T-helper 22 cell (primary cell): ENCODE measurements around the gene MCF2L2.

Experiments
- DNase-seq: peaks from one replicate; pipeline ENCODE4 v3.0.0-alpha.2; 2020; ENCODE audit warnings: low read depth

The MCF2L2 gene

DNA sequence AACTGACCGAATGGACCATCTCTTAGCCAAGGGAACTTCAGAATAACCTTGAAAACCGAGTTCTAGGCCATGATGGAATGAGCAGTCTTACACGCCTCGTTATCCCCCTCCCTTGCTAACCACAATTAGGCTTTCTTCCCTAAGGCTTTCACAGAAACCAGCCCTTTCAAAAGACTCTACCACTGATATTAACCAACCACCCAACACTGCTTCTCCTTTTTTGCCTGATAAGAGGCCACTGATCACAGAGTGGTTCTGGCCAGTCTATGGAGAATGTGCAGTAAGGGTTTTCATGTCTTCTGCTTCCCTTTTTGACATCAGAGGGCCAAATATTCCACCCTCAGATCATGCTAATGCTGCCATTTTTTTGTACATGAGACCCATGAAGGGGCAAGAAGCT is 59.3 kb downstream of the MCF2L2 start:
- no peak for DNase-seq

DNA sequence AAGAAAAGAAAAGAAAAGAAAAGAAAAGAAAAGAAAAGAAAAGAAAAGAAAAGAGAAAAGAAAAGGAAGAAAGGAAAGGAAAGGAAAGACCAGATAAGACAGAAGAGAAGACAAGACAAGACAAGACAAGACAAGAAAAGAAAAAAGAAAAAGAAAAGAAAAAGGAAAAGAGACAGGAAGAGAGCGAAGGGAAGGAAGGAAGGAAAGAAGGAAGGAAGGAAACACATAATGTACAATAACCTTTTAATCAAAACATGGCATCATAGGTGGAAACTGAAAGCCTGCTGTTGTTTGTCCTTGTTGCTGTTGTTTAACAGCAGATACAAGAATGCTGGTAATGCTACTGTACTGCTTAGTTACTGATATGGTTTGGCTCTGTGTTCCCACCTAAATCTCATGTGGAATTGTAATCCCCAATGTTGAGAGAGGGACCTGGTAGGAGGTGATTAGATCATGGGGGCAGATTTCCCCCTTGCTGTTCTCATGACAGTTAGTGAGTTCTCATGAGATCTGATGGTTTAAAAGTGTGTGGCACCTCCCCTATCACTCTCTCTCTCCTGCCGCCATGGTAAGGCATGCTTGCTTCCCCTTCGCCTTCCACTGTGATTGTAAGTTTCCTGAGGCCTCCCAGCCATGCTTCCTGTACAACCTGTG is 67.3 kb downstream of the MCF2L2 start:
- no peak for DNase-seq

DNA sequence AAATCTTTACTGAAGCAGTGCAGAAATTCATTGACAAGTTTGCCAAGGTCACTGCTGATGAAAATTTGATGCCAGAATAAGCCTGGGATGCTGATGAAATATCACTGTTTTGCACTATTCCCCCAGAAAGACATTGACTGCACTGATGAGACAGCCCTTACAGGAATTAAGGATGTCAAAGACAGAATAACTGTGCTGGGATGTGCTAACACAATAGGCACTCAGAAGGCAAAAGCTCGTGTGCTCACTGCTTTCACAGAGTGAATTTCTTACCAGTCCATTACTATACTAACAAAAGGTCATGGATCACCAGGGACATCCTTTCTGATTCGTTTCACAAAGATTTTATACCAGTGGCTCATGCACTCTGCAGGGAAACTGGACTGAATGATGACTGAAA is 69.4 kb downstream of the MCF2L2 start:
- DNase-seq: no peak

DNA sequence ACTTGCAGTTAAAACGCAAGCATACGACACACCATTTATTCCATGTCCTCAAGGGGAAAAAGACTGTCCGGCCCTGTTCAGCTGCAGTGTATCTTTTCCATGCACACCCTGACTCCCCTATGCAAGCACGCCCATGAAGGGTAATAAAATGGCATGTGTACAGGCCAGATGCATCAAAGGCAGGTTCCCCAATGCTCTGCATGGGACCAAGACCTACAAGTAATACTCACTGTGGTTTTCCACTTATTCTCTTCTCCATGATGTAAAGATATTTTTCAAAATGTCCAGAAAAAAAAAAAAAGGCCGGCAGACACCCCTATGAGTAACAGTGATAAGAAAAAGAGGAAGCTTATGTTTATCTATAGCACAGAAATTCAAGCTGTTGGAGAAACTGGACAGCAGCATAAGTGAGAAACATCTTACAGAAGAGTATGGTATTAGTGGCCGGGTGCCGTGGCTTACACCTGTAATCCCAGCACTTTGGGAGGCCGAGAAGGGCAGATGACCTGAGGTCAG is 70.8 kb downstream of the MCF2L2 start:
- no peak for DNase-seq

DNA sequence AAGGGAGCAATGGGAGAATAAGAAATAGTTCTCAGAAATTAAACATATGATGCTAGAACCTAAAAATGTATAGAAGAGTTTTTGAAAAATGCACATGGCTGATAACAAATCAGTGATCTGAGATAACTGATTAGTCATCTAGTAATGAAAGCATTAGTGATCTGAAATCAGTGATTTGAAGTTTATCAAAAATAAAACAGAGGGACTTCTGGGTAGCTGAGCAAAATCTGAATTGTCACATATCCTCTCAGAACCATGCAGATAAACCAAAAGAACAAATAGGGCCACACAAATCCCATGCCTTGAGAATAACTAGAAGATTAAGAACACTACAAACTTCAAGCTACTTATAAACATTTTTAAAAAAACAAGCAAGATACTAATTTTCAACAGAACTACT is 71.5 kb downstream of the MCF2L2 start:
- no peak for DNase-seq

DNA sequence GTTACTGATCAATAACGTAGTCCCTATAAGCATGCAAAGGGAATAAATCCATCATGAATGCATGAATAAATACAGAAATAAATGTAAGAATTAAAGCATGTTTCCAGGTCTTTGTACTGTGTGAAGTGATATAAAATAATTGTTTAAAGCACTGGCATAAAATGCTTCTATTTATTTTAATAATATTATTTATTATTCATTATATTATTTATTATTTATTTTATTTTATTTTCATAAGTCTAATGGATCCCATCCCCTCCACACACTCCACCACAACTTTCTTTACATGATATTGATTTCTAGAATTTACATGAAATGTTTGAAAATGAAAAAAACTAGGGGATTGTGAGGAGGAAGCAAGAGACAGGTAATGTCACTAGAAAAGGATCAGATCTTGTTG is 73.5 kb downstream of the MCF2L2 start:
- no peak for DNase-seq

DNA sequence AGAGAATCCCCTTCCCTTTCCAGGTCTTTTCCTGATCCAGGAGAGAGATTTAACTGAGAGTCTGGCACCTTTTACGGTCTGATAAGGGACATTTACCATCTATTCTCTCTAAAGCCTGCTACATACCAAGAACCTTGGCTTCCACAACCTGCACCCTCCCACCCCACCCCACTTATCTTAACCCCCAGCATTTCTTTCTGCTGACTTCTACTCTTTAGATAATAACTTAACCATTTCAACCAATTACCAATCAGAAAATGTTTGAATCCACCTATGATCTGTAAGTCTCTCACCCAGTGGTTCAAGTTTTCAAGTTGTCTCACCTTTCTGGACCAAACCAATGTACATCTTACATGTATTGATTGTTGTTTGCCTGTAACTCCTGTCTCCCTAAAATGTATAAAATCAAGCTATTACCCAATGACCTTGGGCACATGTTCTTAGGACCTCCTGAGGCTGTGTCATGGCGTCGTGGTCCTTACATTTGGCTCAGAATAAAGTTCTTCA is 74.0 kb downstream of the MCF2L2 start:
- DNase-seq: no peak

DNA sequence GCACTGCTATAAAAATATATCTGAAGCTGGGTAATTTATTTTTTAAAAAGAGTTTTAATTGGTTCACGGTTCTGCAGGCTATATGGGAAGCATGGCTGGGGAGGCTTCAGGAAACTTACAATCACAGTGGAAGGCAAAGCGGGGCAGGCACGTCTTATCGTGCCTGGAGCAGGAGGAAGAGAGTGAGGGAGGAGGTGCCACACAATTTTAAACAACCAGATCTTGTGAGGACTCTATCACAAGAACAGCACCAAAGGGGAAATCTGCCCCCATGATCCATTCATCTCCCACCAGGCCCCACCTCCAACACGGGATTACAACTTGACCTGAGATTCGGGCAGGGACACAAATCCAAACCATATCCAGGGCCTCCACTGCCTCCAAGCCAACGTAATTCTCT is 75.0 kb downstream of the MCF2L2 start:
- no peak for DNase-seq

DNA sequence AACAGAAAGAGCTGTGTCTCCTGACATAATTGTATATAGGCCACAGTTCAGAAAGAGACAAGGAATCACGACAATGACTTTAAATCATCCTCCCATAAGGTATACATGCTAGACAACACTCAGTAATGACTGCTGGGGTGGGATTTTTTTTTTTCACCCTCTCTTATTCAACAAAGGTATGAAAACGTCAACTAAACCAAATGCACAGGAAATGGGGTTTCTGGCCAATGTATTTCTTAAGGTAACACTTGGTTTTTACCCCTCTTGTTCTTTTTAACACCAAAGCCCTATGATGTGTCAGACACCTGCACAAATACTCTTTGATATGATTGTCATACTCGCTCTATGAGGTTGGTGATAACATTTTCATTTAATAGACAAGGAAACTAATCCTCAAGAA is 78.3 kb downstream of the MCF2L2 start:
- DNase-seq: no peak

DNA sequence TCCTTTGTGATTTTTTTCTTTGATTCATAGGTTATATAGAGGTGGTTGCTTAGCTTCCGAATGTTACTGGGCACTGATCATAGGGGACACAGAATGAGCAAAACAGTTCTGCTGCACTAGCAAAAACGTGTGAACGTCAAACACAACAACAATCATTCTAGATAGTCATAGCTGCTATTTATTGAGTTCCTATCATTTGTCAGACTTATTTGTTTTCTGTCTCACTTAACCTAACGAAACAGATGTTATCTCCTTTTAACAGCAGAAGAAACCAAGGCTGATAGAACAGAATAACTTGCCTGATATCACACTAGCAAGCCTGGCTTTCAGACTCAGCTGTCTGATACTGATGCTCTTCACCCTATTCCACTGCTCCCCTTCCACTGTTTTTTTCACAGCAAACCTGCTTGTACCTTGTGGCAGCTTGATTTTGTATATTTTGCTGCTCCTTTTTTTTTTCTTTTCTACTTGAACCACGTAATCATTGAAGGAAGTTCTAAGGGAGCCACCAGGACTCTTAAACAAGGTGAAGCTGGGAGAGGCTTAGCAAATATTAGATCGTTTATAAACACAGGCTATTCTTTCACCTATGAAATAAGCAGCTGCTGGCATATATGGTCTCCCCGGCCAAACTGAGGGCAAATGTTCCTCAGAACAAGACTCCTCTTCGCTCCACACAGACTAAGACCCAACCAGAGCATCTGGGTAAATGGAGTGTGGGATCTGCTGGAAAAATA is 78.8 kb downstream of the MCF2L2 start:
- no peak for DNase-seq

DNA sequence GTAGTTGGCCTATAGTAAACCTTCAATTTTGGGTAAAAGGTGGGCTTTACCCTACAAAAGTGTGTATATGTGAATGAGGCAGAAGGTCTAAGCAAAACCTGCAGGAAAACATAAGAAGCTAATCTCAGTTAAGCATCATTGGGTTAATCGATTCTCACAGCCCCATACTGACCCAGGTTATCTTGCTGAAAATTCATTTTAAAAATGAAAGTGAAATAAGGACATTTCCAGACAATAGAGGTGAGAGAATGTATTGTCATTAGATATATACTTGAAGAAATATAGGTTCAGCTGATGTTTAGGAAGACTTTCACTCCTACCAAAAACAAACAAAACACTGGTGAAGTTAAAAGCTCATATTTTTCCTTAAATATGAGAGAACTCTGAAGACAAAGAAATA is 85.6 kb downstream of the MCF2L2 start:
- DNase-seq: no peak

DNA sequence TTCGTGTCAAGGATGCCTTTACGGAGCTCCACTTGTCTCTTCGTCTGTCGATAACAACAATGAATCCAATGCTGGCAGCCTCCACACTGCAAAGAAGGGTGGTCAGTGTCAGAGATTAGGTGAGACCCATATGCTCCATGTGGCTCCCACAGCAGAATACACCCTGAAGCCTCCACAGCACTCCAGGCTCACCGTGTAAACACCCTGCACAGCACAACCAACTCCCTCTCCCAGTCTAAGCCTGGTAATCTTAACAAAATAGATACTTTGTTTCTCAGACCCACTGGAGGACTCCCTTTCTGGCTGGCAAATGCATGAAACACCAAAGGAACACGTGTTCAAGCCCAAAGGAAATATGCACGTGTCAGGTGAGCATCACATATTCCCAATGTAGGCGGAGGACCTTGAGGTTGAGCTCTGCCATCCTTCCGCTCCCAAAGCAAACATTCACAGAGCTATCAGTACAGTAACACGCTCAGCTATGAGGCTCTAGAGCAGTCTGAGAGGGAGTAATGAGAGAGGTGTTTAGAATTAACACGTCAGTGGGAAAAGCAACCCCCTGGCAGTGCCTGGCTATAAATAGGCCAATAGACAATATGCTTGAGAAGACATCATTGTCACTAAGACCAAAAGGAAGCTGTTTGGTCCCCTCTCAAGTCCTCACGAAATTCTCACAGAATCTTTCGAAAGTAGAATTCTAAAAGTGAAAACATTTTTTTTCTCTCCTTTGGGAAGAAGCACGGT is 86.7 kb downstream of the MCF2L2 start:
- no peak for DNase-seq

DNA sequence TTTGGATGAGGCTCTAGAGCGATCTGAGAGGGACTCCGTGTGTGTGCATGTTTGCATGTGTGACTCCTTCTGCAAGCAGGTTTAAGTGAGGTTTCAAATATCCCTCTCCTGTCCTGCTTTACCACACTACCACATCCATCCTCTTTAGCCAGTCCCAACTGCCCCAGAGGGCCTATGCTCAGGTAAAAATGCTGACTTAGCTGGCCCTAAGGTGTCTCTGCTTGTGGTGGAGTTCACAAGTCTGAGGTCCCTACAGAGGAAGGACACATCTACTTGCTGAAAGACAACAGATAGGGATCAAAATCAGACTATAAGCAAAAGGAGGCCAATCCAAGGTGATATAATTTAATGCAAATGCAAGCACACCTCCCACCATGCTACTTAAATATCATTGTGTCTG is 88.2 kb downstream of the MCF2L2 start:
- DNase-seq: no peak

DNA sequence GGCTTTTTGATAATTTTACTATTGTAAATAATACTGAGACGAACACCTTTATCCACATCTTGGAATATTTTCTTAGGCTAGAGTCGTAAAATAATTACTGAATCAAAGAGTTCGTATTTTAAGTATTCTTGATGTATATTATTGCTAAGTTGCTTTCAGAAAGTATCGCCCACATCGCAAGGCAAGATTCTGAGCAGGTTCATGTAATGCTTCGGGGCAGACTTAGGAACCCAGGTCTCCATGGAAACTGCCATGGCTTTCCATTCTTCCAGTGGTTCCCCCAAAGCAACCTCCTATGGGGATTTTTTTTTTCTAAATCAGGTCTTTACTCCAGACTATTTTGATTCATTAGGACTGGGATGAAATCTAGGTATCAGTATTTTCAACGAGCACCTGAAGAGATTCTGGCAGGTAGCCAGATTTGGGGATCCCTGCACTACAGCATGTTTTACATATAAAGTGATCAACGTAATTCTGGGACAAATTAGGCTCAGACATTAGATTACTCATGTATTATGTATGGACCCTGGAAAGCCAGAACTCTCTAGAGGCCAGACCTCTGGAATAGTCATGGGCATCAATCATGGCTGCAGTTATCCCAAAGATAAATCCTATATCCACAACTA is 88.8 kb downstream of the MCF2L2 start:
- no peak for DNase-seq

DNA sequence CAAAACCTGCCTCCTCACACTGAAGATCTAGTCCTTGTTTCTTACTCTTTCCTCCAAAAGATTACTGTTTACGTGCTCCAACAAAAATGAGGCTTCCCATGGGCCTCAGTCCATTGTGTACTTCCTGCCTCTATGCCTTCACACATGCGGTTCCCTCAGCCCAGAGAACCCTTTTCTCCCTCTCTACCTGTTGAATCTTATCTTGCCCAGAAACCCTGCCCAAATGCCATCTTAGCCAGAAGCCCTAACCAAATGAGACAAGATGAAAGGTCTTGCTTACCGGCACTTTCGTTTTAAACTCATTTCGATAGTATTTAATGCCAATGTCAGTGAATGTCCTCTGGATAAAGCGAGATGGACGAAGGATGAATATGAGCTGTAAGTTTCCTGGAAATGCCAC is 89.9 kb downstream of the MCF2L2 start:
- no peak for DNase-seq

DNA sequence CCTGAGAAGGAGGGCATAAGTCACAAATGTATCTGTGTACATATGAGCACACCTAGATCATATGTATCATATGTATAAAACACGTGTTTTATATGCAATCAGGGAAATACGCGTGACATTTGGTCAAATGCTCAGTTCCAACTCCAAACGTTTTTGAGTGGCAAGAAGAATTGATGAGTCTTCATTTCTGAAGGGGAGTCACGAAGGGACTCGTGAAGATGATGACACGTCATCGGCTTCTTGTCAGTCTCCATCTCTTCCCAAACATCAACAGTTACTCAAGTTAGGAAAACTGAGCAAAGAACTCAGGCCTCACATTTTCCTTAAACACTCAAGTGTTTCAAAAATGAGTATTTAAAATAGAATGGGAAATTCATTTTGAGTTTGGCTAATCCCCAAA is 95.9 kb downstream of the MCF2L2 start:
- no peak for DNase-seq

DNA sequence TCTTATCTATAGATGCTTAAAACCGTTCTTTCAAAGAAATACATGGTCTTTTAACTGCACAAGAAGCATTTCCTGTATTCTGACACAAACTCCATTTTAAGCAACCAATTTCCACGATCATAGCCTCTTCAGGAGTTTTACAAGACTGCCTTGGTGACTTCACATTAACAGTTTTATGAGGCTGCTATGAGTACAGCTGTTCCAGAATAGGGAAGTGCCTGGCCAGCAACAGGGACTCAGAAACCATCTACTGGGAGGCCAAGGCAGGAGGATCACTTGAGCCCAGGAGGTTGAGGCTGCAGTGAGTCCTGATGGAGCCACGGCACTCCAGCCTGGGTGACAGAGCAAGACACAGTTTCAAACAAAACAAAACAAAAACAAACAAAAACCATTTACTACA is 96.9 kb downstream of the MCF2L2 start:
- DNase-seq: no peak

DNA sequence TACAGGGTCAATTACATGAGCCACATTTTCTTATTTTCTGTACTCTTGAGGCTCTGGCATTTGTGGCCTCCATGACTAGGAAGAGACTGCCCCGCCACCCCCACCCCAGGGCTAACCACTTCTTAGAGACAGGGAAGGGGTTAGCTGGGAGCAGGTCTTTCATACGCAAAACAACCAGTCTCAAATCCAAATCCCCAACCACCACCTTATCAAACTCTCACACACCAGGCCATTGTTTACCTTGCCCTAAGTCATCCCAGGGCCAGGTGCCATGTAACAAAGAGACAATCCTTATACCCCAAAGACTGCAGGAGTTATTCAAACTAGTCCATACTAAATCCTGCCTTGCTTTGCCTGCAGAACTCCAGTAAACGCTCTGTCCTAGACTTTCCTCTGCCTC is 97.5 kb downstream of the MCF2L2 start:
- DNase-seq: no peak

DNA sequence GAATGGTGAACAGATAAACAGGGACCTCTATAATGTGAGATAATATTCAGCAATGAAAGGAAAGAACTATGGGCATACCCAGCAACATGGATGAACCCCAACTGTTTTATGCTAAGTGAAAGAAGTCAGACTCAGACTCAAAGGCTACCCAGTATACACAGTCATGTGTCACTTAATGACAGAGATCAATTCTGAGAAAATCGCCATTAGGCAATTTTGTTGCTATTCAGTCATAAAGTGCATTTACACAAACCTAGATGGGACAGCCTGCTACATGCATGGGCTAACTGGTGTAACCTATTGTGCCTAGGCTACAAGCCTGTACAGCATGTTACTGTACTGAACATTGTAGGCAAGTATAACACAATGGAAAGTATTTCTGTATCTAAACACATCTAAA is 98.9 kb downstream of the MCF2L2 start:
- DNase-seq: no peak

DNA sequence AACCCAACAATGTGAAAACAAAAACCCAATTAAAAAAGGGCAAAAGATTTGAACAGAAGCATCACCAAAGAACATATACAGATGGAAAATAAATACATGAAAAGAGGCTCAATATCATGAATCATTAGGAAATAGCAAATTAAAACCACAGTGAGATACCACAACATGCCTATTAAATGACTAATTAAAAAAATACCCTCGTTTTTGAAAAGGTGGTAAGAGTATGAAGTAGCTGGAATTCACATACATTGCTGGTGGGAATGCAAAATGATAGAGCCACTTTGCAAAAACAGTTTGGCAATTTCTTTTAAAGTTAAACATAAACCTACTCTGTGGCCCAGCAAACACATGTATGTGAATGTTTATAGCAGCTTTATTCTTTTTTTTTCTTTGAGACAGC is 99.6 kb downstream of the MCF2L2 start:
- no peak for DNase-seq

DNA sequence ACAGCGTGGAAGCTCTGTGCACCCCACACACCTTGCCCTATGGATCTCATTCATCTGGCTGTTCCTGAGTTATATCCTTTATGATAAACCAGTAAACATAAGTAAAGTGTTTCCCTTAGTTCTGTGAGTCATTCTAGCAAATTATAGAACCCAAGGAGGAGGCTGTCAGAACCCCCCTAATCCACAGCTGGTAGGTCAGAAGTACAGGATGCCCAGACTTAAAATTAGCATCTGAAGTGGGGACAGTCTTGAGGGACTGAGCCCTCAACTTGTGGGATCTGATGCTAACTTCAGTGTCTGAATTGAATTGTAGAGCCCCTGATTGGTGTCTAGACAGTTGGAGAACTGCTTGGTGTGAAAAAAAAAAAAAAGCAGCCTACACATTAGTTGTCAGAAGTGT is 100.3 kb downstream of the MCF2L2 start:
- DNase-seq: no peak

DNA sequence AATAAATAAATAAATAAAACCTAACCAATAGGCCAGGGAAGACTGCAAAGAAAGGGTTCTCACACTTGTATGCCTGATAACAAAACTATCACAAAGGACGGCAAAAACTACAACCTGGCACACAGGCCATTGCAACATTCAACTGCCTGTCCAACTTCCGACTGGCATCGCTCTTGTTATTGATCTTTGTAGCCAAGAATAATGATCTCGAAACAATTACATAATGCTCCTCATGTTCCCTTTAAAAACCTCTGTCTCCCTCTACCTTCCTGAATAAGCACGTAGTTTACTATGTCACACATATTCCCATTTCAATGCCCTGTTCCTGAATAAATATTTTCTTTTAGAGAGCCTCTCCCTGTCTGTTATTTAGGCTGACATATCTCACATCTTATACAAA is 101.1 kb downstream of the MCF2L2 start:
- no peak for DNase-seq

DNA sequence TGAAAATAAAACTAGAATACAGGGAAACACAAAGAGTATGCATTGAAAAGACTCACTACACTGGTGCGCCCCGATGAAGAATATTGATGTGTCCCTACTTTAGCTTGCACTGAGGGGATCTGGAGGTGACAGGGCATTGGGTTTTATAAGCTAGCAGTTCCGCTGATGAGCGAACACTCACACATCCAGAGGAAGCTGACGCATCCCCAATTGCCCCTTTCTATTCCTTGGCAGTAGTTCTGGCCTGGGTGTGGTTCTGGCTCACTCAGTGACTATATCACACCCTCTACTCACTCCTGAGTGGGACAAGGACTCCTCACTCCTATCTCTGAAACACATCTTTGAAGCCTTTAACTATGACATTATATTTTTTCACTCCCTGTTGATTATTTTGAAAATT is 104.3 kb downstream of the MCF2L2 start:
- no peak for DNase-seq
